GM06990 (cell line): Measurements from ENCODE around the gene ATG2B.
A peak's percentile ranks its signal among the peaks of the same experiment; 100 is the strongest.

Source experiments
- DNase-seq: peaks from one replicate; pipeline ENCODE4 v3.0.0-alpha.2; 2011; ENCODE audit not compliant: insufficient read length; ENCODE audit errors: extremely low read depth
- H3K27me3 ChIP-seq: replicated peaks from 2 replicates; pipeline ENCODE4 v1.6.0; 2011; ENCODE audit warnings: low read length; ENCODE audit not compliant: control insufficient read depth, insufficient read depth
- H3K36me3 ChIP-seq: 2 replicates; pipeline ENCODE4 v1.5.1; 2011; ENCODE audit warnings: low read length; ENCODE audit not compliant: control insufficient read depth, insufficient read depth
- H3K4me3 ChIP-seq: replicated peaks from 2 replicates; pipeline ENCODE4 v1.5.1; 2011; ENCODE audit warnings: low read depth, mild to moderate bottlenecking, control low read depth, low read length
- CTCF ChIP-seq: IDR thresholded peaks from 2 replicates; pipeline ENCODE4 v1.5.1; 2011; ENCODE audit warnings: low read length, control low read depth, mild to moderate bottlenecking, inconsistent platforms; ENCODE audit not compliant: insufficient read depth, poor library complexity, severe bottlenecking

The ATG2B gene

DNA sequence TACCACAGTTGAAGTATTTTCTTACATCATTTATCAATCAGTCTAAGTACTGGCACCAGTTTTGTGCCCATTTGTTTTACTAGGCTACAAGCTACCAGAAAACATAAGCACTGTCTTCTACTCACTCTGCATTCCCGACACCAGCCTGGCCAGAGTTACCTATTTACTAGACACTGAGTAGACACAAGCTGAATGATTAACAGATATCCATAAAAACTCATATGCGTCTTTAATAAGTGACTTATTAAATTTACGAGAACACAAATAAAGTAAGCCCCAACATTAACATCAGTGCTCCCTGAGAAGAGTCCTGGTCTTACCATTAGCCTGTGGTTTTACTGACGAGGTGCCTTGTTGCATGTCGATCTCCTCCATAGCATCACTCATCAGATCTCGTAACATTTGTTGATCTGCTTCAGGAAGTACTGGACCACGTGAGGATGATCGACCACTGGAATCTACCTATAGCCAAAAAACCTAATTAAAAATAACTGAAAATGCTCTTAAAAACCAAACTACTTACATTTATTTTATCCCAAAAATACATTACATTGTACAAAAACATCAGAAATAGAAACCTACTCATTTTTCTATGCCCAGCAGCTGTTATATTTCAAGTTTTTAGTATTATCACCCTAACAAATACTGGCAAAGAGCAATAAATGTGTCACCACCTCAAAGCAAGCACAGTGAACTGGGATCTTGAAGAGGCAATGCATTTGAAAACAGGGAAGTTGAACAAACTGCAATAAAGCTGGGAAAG is 53.8 kb downstream of the ATG2B start:
- DNase-seq, result no peak
- Histone ChIP-seq H3K27me3 (no peaks in the 10 kb centered on the region), H3K4me3 (no peak overlapping the region), H3K36me3 (peaks cover 3% of the 10 kb centered on the region)
- TF ChIP-seq CTCF, result no peak

DNA sequence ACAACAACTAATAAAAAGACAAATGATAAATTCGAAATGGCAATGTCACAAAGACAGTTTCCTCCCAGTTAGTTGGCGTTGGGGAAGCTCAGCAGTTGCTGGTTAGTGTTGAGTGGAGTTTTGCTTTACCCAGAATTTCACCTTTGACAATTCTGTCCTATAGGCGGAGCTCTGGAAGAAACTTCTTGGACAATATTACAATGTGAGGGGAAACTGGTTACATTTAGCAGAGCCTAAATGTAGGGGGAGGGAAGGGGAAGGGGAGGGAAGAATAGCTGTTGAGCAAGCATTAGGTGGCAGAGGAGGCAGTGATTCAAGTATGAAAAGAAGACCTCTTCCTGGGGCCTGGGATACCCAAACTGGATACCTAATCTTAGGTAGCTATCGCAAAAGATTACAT is 55.7 kb downstream of the ATG2B start:
- no peak for DNase-seq
- no peak for TF ChIP-seq CTCF
- Histone ChIP-seq H3K4me3 (no peak overlapping the region), H3K36me3 (peaks cover 3% of the 10 kb centered on the region), H3K27me3 (no peaks in the 10 kb centered on the region)

DNA sequence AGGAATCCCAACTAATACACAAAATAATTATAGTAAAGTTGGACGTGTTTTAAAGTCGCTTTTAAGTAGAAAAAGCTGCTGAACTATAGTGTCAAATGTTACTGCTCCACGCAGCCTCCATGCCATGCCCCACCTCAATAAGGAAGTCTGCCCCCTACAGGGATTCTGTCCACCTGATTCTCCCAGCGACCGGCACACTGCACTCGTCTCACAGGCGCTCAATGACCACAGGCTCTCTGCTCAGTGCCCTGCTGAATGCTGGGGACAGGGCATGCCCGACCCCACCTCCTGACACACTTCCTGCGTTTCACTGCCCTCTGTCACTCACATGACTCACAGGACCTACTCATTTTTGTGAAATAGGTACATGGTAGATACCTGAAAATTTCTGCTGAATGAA is 58.2 kb downstream of the ATG2B start:
- peak; percentile 16 for TF ChIP-seq CTCF
- no peak for DNase-seq
- peaks cover 1% of the 10 kb centered on the region for H3K36me3 ChIP-seq
- no peaks in the 10 kb centered on the region for H3K27me3 ChIP-seq
- H3K4me3 ChIP-seq, result no peak overlapping the region

- Histone ChIP-seq H3K27me3 (no peaks in the 10 kb centered on the region), H3K36me3 (no peaks in the 10 kb centered on the region; the same call in none of the 2 replicates), H3K4me3 (no peak overlapping the region)
- TF ChIP-seq CTCF, result no peak
- DNase-seq, result no peak
These were observed 59.2 kb downstream of the ATG2B start for GRCh38 chr14:96303981-96304380.

GRCh38 chr14:96299441-96299840 is 63.7 kb downstream of the ATG2B start:
- Histone ChIP-seq H3K36me3 (no peaks in the 10 kb centered on the region; the same call in none of the 2 replicates), H3K27me3 (no peaks in the 10 kb centered on the region), H3K4me3 (no peak overlapping the region)
- no peak for DNase-seq
- no peak for TF ChIP-seq CTCF
